Measurements from ENCODE around the gene GABPB1.
"Not testable (repeated sequence)": the region's sequence is repeated elsewhere in the genome, so short reads cannot be mapped to it uniquely, and the experiment has no call there.

GABPB1 gene

DNA sequence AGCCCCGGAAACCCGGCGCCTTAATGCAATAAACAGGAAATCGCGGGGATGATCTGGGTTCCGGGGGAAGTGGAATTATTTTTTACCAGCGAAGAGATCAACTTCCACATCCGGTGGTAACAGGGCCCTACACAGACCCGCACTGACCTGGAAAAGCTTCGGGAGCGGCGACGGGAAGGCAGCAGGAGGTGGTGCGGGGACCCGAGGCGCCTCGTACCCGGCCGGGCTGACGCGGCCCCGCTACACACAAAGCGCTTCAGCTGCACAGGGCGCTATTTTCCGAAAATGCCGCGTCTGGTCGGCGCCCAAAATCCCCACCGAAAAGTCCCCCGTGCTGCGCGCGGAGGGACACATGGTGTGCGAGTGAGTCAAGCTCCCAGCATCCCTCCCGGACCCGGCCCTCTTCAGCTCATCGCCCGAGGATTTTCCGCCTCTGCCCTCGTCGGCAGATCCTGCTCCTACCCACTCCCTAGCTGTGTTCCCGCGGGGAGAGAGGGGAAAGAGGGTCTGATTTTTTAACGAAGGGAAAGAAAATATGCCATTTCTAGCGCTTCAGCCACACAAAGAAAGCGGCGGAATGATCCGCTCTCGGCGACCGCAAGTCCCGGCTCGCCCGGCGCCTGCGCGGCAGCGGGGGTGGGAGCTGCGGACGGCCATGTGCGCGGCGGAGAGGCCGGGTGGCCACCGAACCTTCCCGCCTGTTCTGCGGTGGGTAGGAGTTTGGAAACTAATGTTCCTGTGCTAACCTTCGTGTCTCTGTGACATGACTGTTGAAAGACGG lies at the start of gene GABPB1:
TSS of gene GABPB1 (minus strand) at position 361 of the 781 bp plus-strand sequence. CDS start 45,400 bp downstream, outside the sequence.
- H3K36me3 ChIP-seq (replicated peaks), result peaks cover 3% of the 10 kb centered on the region
- TF ChIP-seq, protein P1, sequence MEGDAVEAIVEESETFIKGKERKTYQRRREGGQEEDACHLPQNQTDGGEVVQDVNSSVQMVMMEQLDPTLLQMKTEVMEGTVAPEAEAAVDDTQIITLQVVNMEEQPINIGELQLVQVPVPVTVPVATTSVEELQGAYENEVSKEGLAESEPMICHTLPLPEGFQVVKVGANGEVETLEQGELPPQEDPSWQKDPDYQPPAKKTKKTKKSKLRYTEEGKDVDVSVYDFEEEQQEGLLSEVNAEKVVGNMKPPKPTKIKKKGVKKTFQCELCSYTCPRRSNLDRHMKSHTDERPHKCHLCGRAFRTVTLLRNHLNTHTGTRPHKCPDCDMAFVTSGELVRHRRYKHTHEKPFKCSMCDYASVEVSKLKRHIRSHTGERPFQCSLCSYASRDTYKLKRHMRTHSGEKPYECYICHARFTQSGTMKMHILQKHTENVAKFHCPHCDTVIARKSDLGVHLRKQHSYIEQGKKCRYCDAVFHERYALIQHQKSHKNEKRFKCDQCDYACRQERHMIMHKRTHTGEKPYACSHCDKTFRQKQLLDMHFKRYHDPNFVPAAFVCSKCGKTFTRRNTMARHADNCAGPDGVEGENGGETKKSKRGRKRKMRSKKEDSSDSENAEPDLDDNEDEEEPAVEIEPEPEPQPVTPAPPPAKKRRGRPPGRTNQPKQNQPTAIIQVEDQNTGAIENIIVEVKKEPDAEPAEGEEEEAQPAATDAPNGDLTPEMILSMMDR (IDR thresholded peaks at IDR 0.05; ENCODE audit: low read depth, low read length, missing control alignments), result no peak
- peak within 1 kb of the TSS; percentile 100 for H3K27ac ChIP-seq
- no peaks in the 10 kb centered on the region for H3K27me3 ChIP-seq (replicated peaks)
- peak within 1 kb of the TSS; percentile 88 for H3K4me3 ChIP-seq (ENCODE audit: low read depth, low read length)
- in situ Hi-C loops (cut with HindIII; ENCODE audit: low pct_ligation_motif_present, low sequenced_read_pairs), result no loop called here
- peak; percentile 85 for DNase-seq

DNA sequence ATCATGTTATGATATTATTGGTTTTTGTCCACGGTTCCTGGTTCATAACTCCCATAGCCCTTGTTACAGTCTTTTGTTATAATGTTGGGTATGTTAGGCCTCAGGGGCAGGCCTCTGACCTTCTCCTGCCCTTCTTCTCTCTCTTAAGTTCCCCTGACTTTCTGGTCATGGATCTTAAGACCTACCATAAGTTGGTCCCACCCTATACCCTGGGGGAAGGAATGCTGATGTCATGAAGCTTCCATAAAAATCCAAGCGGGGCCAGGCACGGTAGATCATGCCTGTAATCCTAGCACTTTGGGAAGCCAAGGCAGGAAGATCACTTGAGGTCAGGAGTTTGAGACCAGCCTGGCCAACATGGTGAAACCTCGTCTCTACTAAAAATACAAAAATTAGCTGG lies 36.6 kb upstream of the GABPB1 start:
- H3K27me3 ChIP-seq (replicated peaks); H3K36me3 ChIP-seq (replicated peaks); H3K4me3 ChIP-seq (ENCODE audit: low read depth, low read length); H3K27ac ChIP-seq; DNase-seq; in situ Hi-C loops (cut with HindIII; ENCODE audit: low pct_ligation_motif_present, low sequenced_read_pairs): not testable (repeated sequence)

DNA sequence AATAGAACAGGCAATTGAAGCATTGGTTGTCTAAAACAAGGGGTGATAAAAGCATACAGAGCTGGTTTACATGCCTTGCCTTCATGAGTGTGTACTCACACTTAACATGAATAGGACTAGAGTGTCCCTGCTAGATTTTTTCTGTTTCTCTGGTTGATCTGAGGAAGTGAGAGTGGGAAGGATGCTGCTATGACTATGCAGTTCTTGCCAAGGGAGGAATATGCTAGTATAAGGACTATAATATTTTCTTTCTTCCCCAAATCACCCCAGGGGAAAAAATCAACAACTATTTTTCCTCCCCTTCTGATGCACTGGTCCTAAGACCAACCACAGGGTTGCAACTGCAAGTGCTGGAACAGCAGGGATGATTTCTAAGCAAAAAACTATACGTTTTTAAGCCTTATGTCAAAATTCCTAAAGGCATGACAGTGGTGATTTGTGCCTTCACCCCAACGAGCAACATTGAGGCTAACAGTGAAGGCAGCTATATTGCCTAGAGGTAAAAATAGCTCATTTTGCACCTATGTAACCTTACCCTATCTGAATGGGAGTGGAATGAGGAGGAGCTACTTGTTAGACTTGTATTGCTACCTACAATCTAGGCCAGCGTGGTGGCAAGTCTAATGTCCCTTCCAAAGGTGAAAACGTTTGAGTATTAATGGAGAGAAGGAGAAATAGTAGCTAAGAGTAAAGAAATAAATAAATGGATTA lies 35.7 kb upstream of the GABPB1 start:
- Histone ChIP-seq H3K27ac (no peak overlapping the region), H3K27me3 (replicated peaks) (no peaks in the 10 kb centered on the region), H3K4me3 (ENCODE audit: low read depth, low read length) (no peak overlapping the region), H3K36me3 (replicated peaks) (no peaks in the 10 kb centered on the region)
- in situ Hi-C loops (cut with HindIII; ENCODE audit: low pct_ligation_motif_present, low sequenced_read_pairs), result no loop called here
- TF ChIP-seq, protein P1 (IDR thresholded peaks at IDR 0.05; ENCODE audit: low read depth, low read length, missing control alignments), result no peak
- no peak for DNase-seq

DNA sequence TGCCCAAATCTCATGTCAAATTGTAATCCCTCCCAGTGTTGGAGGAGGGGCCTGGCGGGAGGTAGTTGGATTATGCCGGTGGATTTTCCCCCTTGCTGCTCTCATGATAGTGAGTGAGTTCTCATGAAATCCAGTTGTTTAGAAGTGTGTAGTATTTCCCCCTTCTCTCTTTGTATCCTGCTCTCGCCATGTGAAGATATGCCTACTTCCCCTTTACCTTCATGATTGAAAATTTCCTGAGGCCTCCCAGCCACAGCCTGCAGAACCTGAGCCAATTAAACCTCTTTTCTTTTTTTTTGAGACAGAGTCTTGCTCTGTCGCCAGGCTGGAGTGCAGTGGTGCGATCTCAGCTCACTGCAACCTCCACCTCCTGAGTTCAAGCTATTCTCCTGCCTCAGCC lies 27.4 kb upstream of the GABPB1 start:
- H3K27me3 ChIP-seq (replicated peaks); in situ Hi-C loops (cut with HindIII; ENCODE audit: low pct_ligation_motif_present, low sequenced_read_pairs); DNase-seq; H3K36me3 ChIP-seq (replicated peaks); H3K4me3 ChIP-seq (ENCODE audit: low read depth, low read length); H3K27ac ChIP-seq: not testable (repeated sequence)

DNA sequence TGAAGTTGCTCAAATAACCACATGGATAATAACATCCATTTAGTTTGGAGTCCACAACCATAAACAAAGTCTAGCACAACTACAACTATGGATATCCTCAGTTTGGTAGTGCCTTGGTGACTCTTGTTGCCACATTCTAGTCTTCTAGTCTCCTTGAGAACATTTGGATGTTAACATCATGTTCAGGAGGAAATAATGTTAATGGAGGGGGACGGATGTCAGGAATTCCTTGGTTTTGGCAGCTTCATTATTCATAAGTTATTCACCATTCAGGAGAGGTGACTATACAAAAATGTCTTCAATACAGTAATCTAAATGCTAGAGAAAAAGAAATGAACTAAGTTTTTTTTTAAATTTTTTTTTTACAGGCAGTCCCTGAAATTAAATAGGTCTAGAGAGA lies 26.4 kb upstream of the GABPB1 start:
- no peak for DNase-seq
- no peaks in the 10 kb centered on the region for H3K36me3 ChIP-seq (replicated peaks)
- TF ChIP-seq, protein P1 (IDR thresholded peaks at IDR 0.05; ENCODE audit: low read depth, low read length, missing control alignments), result no peak
- no peak overlapping the region for H3K27ac ChIP-seq
- H3K27me3 ChIP-seq (replicated peaks), result no peaks in the 10 kb centered on the region
- in situ Hi-C loops (cut with HindIII; ENCODE audit: low pct_ligation_motif_present, low sequenced_read_pairs), result no loop called here
- no peak overlapping the region for H3K4me3 ChIP-seq (ENCODE audit: low read depth, low read length)

DNA sequence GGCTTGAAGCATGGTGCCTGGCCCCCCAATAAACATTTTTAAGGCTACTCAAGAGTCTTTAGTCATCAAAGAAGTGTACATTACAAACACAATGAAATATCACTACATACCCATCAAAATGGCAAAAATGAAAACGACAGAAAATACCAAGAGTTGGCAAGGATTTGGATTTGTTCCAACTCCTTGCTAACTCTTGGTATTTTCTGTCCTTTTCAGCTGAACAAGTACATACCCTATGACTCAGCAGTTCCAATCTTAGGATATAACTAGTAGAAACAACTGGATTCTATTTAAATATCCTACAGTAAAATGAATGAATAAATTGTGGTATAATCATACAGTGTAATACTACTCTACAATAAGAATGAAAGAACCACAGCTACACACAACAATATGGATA lies 25.1 kb upstream of the GABPB1 start:
- no peaks in the 10 kb centered on the region for H3K27me3 ChIP-seq (replicated peaks)
- H3K27ac ChIP-seq, result no peak overlapping the region
- no peaks in the 10 kb centered on the region for H3K36me3 ChIP-seq (replicated peaks)
- no peak overlapping the region for H3K4me3 ChIP-seq (ENCODE audit: low read depth, low read length)
- TF ChIP-seq, protein P1 (IDR thresholded peaks at IDR 0.05; ENCODE audit: low read depth, low read length, missing control alignments), result no peak
- no peak for DNase-seq
- in situ Hi-C loops (cut with HindIII; ENCODE audit: low pct_ligation_motif_present, low sequenced_read_pairs), result no loop called here

DNA sequence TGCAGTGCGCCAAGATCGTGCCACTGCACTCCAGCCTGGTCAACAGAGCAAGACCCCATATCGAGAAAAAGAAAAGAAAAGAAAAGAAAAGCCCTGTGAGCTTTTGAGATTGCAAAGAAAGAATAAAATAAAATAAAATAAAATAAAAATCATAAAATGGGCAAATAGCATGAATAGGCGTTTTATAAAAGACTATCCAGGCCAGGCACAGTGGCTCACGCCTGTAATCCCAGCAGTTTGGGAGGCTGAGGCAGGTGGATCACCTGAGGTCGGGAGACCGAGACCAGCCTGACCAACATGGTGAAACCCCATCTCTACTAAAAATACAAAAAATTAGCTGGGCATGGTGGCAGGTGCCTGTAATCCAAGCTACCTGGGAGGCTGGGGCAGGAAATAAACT lies 24.4 kb upstream of the GABPB1 start:
- H3K36me3 ChIP-seq (replicated peaks); in situ Hi-C loops (cut with HindIII; ENCODE audit: low pct_ligation_motif_present, low sequenced_read_pairs); H3K27me3 ChIP-seq (replicated peaks); DNase-seq; H3K27ac ChIP-seq; H3K4me3 ChIP-seq (ENCODE audit: low read depth, low read length): not testable (repeated sequence)

All from brain microvascular endothelial cell (primary cell).